Activated CD8-positive, alpha-beta T cell treated with anti-CD3 and anti-CD28 coated beads, Interleukin-2, amount 10 ng/mL, durations not matched to agents 7 days and 5 days (primary cell): ENCODE results near the gene CHRNB4. TPM values are rescaled to one million over a fixed set of nuclear protein-coding genes. Genes with fewer than 3 reads are reported as not detected.

Experiments
- ATAC-seq: fragments of 150-1000 bp; cut with Tn5 transposase; one replicate; pipeline ENCODE4 v1.10.0; 2021; ENCODE audit warnings: moderate library complexity
- CTCF ChIA-PET: fragments of 350-600 bp; sonication (Branson Sonifier 250); formaldehyde crosslinking; loops from one replicate; lab custom pipeline; 2021; ENCODE audit warnings: antibody characterized with exemption; lab: Charles Lee
- POLR2A ChIA-PET: fragments of 350-600 bp; sonication (Branson Sonifier 250); formaldehyde crosslinking; loops from one replicate; lab custom pipeline; 2021; ENCODE audit warnings: antibody characterized with exemption; lab: Charles Lee
- DNase-seq: peaks from one replicate; pipeline ENCODE4 v3.0.0-alpha.2; 2020
- H3K27ac Mint-ChIP-seq: one replicate; pipeline ENCODE4 v1.8.0; 2021; ENCODE audit warnings: mild to moderate bottlenecking, mixed read lengths
- H3K27me3 Mint-ChIP-seq: one replicate; pipeline ENCODE4 v1.8.0; 2021; ENCODE audit warnings: low read depth, mixed read lengths
- H3K36me3 Mint-ChIP-seq: one replicate; pipeline ENCODE4 v1.8.0; 2021; ENCODE audit warnings: low read depth, mixed read lengths
- H3K4me1 Mint-ChIP-seq: one replicate; pipeline ENCODE4 v1.8.0; 2021; ENCODE audit warnings: low read depth, mixed read lengths
- H3K4me3 Mint-ChIP-seq: one replicate; pipeline ENCODE4 v1.8.0; 2021; ENCODE audit warnings: mild to moderate bottlenecking, mixed read lengths
- H3K9me3 Mint-ChIP-seq: one replicate; pipeline ENCODE4 v1.8.0; 2022; ENCODE audit warnings: mixed read lengths; ENCODE audit not compliant: insufficient read depth
- total RNA-seq, 2 experiments: library from RNA; stranded (reverse); gene quantifications; one replicate each; pipeline ENCODE4 v1.2.3, GENCODE V29; 2021

The CHRNB4 gene
- total RNA-seq, 2 experiments from 2014 or later: not detected

DNA sequence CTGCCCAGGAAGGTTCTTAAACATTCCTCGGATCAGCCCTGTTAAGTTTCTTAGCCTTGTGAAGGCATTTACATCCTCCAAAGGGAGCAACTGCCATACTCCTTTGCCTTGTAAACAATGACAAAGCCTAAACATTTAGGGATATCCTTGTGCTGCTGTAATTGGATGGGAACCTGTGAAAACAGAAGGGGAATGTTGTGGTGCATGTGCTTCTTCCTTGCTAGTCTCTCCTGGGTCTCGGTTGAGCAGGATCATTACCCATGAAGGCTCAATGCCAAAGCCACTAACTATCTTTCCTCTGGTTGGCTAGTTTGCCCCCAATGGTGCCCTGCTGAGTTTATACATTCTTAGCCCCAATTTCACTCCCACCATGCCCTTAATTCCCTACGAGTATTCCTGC is 37.5 kb downstream of the CHRNB4 start:
- H3K36me3 Mint-ChIP-seq: no peaks in the 10 kb centered on the region
- POLR2A ChIA-PET: no interaction called here
- H3K4me1 Mint-ChIP-seq: no peaks in the 10 kb centered on the region
- no peak overlapping the region for H3K4me3 Mint-ChIP-seq
- no peak for ATAC-seq
- H3K27me3 Mint-ChIP-seq: no peaks in the 10 kb centered on the region
- H3K27ac Mint-ChIP-seq: no peak overlapping the region
- no peak for DNase-seq
- no peaks in the 10 kb centered on the region for H3K9me3 Mint-ChIP-seq
- CTCF ChIA-PET: no interaction called here

DNA sequence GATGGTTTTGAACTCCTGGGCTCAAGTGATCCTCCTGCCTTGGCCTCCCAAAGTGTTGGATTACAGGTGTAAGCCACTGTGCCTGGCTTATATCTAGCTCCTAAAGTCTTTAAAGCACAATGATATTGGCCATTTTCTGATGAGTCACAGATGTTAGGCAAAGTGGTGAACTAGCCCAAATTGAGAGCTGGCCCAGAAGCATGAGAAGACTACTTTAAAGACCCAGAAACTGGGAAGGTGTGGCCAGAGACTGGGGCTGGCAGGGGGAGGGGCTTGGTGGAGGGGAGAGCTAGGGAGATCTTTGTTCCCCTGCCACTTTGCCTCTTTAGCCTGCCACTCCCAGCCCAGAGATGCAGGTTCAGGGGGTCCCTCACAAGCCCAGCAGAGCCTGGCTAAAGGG is 41.8 kb downstream of the CHRNB4 start:
- no peaks in the 10 kb centered on the region for H3K36me3 Mint-ChIP-seq
- H3K4me3 Mint-ChIP-seq: no peak overlapping the region
- ATAC-seq (no peak), DNase-seq (no peak)
- no peak overlapping the region for H3K27ac Mint-ChIP-seq
- CTCF ChIA-PET: no interaction called here
- peaks cover 3% of the 10 kb centered on the region for H3K27me3 Mint-ChIP-seq
- no peaks in the 10 kb centered on the region for H3K4me1 Mint-ChIP-seq
- no peaks in the 10 kb centered on the region for H3K9me3 Mint-ChIP-seq
- POLR2A ChIA-PET: no interaction called here

DNA sequence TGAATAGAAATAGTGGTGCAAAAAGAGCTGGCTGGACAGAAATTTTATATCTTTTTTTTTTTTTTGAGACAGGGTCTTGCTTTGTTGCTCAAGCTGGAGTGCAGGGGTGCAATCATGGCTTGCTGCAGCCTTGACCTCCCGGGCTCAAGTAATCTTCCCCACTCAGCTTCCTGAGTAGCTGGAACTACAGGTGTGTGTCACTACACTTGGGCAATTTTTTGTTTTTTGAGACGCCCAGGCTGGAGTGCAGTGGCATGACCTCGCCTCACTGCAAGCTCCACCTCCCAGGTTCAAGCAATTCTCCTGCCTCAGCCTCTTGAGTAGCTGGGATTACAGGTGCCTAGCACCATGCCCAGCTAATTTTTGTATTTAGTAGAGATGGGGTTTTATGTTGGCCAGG is 42.7 kb downstream of the CHRNB4 start:
- no peak for ATAC-seq
- Mint-ChIP-seq H3K27ac (no peak overlapping the region), H3K9me3 (no peaks in the 10 kb centered on the region), H3K4me3 (no peak overlapping the region), H3K4me1 (no peaks in the 10 kb centered on the region), H3K27me3 (peaks cover 3% of the 10 kb centered on the region), H3K36me3 (no peaks in the 10 kb centered on the region)
- ChIA-PET POLR2A (no interaction called here), CTCF (no interaction called here)
- no peak for DNase-seq

DNA sequence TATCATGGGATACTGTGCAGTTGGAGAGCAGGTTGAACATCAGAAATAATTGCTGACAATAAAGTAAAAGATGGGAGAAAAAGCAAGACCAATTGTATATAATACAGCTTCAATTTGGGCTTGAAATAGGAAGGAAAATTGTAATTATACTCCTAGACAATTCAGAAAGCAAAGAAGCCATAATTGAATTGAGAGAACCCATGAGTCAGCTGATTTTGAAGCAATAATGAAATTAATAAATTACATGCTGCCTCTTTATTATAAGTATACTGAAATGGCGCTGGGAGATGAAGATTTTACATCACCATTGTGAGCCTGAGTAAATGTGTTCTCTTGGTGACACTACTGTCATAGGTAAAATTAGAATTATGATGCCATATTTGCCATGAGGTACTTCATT is 43.4 kb downstream of the CHRNB4 start:
- no peaks in the 10 kb centered on the region for H3K36me3 Mint-ChIP-seq
- CTCF ChIA-PET: no interaction called here
- no peaks in the 10 kb centered on the region for H3K4me1 Mint-ChIP-seq
- POLR2A ChIA-PET: no interaction called here
- no peak for DNase-seq
- peaks cover 3% of the 10 kb centered on the region for H3K27me3 Mint-ChIP-seq
- no peak overlapping the region for H3K4me3 Mint-ChIP-seq
- no peaks in the 10 kb centered on the region for H3K9me3 Mint-ChIP-seq
- ATAC-seq: no peak
- no peak overlapping the region for H3K27ac Mint-ChIP-seq

DNA sequence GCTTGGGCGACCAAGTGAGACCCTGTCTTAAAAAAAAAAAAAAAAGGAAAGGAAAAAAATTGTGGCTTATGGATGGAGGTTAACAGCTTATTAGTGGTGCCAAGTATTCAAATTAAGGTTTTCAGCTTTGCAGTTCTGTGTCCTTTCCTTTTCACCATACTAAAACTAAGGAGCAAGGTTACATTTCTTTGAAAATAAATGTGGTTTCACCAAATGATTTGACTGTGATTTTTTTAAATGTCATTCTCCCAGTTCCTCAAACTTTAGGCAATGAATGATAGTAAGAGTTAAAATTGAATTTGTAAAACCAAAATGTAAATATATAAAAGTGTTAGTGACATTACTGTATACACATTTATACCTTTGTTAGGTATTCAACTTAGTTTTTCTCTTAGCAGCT is 66.1 kb downstream of the CHRNB4 start:
- DNase-seq (no peak), ATAC-seq (no peak)
- Mint-ChIP-seq H3K4me3 (no peak overlapping the region), H3K36me3 (no peaks in the 10 kb centered on the region), H3K27me3 (peaks cover 3% of the 10 kb centered on the region), H3K27ac (no peak overlapping the region), H3K4me1 (no peaks in the 10 kb centered on the region), H3K9me3 (no peaks in the 10 kb centered on the region)
- ChIA-PET POLR2A (no interaction called here), CTCF (no interaction called here)

Other genes with a start within 250 kb of the CHRNB4 start
- gene IREB2, start 203.0 kb downstream of the CHRNB4 start, total RNA-seq: 10 to 100 TPM; 52.5 to 62.4 TPM
- gene HYKK, start 133.6 kb downstream of the CHRNB4 start, total RNA-seq: 1 to 10 TPM; 1.1 to 1.5 TPM
- gene PSMA4, start 100.8 kb downstream of the CHRNB4 start, total RNA-seq: 100 to 1,000 TPM; 252 to 260 TPM
- 1 to 10 TPM; 2.1 to 2.7 TPM for gene CHRNA5, start 75.7 kb downstream of the CHRNB4 start, total RNA-seq
- not detected for gene CHRNA3, start 20.2 kb downstream of the CHRNB4 start, total RNA-seq
- not detected for gene ADAMTS7, start 170.3 kb upstream of the CHRNB4 start, total RNA-seq
- gene MORF4L1, start 231.7 kb upstream of the CHRNB4 start, total RNA-seq: 100 to 1,000 TPM; 243 to 244 TPM